ENCODE data around the gene CIDEA. TPM values are rescaled to one million over a fixed set of nuclear protein-coding genes. Genes with fewer than 3 reads are reported as not detected.

The CIDEA gene
- total and polyA plus RNA-seq, 9 of the 15 experiments (the other 6 are each of a cell fraction or from before 2014, with no cell fraction given): not detected

DNA sequence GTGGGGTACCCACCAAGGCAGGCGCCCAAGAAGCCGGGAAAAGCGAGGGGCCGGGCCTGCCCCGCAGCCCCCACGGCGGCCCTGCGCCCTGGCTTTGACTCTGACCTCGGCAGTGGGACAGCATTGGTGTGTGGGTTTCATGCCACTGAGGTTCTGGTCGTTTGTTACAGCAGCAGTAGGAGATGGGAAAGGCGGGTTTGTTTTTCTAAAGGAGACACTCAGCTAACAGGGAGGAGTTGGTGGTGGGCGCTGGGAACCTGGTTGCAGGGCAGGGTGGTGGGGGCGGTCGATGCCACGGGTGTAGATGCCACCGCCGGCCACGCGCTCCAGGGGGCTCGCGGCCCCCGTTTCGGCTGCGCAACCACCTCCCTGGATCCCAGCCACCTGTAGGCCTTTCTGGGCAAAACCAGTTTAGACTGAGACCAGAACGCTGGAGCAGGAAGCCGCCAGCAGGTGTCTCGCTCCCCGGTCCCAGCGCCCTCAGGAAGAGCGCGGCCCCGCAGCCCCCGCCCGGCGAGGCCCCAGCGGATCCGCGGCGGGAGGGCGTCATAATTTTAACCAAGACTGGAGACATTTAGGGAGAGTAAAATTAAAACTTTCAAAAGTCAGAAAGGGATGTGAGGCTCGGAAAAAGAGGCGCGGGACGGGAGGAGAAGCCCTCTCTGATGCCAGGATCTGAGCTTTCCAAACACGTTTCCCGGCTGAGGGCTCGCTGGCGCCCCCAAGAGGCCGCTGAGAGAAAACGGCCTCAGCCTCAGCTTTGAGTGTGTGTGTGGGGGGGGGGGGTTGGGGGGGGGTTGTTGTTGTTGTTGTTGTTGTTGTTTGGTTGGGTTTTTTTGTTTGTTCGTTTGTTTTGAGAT is 17.4 kb downstream of the CIDEA start (continued):
- TF ChIP-seq, protein P1, sequence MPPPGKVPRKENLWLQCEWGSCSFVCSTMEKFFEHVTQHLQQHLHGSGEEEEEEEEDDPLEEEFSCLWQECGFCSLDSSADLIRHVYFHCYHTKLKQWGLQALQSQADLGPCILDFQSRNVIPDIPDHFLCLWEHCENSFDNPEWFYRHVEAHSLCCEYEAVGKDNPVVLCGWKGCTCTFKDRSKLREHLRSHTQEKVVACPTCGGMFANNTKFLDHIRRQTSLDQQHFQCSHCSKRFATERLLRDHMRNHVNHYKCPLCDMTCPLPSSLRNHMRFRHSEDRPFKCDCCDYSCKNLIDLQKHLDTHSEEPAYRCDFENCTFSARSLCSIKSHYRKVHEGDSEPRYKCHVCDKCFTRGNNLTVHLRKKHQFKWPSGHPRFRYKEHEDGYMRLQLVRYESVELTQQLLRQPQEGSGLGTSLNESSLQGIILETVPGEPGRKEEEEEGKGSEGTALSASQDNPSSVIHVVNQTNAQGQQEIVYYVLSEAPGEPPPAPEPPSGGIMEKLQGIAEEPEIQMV (tag; conservative IDR thresholded peaks at IDR 0.05; ENCODE audit: low read depth): no peak
- TF ChIP-seq KAT2B (IDR thresholded peaks at IDR 0.05; ENCODE audit: low read depth, low read length): peak; percentile 63
- TF ChIP-seq CBFA2T3 (IDR thresholded peaks at IDR 0.05): no peak
- TF ChIP-seq, protein P2, sequence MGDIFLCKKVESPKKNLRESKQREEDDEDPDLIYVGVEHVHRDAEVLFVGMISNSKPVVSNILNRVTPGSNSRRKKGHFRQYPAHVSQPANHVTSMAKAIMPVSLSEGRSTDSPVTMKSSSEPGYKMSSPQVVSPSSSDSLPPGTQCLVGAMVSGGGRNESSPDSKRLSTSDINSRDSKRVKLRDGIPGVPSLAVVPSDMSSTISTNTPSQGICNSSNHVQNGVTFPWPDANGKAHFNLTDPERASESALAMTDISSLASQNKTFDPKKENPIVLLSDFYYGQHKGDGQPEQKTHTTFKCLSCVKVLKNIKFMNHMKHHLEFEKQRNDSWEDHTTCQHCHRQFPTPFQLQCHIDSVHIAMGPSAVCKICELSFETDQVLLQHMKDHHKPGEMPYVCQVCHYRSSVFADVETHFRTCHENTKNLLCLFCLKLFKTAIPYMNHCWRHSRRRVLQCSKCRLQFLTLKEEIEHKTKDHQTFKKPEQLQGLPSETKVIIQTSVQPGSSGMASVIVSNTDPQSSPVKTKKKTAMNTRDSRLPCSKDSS (IDR thresholded peaks at IDR 0.05; ENCODE audit: low read depth, partially characterized antibody): no peak
- TF ChIP-seq, protein P3, sequence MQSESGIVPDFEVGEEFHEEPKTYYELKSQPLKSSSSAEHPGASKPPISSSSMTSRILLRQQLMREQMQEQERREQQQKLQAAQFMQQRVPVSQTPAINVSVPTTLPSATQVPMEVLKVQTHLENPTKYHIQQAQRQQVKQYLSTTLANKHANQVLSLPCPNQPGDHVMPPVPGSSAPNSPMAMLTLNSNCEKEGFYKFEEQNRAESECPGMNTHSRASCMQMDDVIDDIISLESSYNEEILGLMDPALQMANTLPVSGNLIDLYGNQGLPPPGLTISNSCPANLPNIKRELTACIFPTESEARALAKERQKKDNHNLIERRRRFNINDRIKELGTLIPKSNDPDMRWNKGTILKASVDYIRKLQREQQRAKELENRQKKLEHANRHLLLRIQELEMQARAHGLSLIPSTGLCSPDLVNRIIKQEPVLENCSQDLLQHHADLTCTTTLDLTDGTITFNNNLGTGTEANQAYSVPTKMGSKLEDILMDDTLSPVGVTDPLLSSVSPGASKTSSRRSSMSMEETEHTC (IDR thresholded peaks at IDR 0.05): no peak
- TF ChIP-seq ZNF146 (CRISPR knock-in tag; IDR thresholded peaks at IDR 0.05; ENCODE audit: unreplicated experiment): no peak
- TF ChIP-seq NRF1 (conservative IDR thresholded peaks at IDR 0.05 in 1 of 2, IDR thresholded peaks at IDR 0.05 in 1 of 2): peak in 1 of 2 experiments; percentile 56; a peak in 2 of 4 replicates
- TF ChIP-seq, protein P4, sequence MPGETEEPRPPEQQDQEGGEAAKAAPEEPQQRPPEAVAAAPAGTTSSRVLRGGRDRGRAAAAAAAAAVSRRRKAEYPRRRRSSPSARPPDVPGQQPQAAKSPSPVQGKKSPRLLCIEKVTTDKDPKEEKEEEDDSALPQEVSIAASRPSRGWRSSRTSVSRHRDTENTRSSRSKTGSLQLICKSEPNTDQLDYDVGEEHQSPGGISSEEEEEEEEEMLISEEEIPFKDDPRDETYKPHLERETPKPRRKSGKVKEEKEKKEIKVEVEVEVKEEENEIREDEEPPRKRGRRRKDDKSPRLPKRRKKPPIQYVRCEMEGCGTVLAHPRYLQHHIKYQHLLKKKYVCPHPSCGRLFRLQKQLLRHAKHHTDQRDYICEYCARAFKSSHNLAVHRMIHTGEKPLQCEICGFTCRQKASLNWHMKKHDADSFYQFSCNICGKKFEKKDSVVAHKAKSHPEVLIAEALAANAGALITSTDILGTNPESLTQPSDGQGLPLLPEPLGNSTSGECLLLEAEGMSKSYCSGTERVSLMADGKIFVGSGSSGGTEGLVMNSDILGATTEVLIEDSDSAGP (CRISPR knock-in tag; IDR thresholded peaks at IDR 0.05): no peak
- no peak for TF ChIP-seq SNRNP70 (optimal IDR thresholded peaks at IDR 0.05; ENCODE audit: low read depth, low read length)
- no peak for TF ChIP-seq U2AF1 (optimal IDR thresholded peaks at IDR 0.05; ENCODE audit: low read depth, low read length)
- TF ChIP-seq, protein P5, sequence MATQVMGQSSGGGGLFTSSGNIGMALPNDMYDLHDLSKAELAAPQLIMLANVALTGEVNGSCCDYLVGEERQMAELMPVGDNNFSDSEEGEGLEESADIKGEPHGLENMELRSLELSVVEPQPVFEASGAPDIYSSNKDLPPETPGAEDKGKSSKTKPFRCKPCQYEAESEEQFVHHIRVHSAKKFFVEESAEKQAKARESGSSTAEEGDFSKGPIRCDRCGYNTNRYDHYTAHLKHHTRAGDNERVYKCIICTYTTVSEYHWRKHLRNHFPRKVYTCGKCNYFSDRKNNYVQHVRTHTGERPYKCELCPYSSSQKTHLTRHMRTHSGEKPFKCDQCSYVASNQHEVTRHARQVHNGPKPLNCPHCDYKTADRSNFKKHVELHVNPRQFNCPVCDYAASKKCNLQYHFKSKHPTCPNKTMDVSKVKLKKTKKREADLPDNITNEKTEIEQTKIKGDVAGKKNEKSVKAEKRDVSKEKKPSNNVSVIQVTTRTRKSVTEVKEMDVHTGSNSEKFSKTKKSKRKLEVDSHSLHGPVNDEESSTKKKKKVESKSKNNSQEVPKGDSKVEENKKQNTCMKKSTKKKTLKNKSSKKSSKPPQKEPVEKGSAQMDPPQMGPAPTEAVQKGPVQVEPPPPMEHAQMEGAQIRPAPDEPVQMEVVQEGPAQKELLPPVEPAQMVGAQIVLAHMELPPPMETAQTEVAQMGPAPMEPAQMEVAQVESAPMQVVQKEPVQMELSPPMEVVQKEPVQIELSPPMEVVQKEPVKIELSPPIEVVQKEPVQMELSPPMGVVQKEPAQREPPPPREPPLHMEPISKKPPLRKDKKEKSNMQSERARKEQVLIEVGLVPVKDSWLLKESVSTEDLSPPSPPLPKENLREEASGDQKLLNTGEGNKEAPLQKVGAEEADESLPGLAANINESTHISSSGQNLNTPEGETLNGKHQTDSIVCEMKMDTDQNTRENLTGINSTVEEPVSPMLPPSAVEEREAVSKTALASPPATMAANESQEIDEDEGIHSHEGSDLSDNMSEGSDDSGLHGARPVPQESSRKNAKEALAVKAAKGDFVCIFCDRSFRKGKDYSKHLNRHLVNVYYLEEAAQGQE (IDR thresholded peaks at IDR 0.05; ENCODE audit: borderline replicate concordance): peak; percentile 97
- TF ChIP-seq, protein P5 (CRISPR knock-in tag; IDR thresholded peaks at IDR 0.05; ENCODE audit: low read depth): no peak

All from K562 (cell line).